Fibroblast of skin of right quadriceps (primary cell): ENCODE results near the gene GRAMD4.

Experiments
- DNase-seq: peaks from one replicate; pipeline ENCODE4 v3.0.0-alpha.2; 2013

GRAMD4 gene

DNA sequence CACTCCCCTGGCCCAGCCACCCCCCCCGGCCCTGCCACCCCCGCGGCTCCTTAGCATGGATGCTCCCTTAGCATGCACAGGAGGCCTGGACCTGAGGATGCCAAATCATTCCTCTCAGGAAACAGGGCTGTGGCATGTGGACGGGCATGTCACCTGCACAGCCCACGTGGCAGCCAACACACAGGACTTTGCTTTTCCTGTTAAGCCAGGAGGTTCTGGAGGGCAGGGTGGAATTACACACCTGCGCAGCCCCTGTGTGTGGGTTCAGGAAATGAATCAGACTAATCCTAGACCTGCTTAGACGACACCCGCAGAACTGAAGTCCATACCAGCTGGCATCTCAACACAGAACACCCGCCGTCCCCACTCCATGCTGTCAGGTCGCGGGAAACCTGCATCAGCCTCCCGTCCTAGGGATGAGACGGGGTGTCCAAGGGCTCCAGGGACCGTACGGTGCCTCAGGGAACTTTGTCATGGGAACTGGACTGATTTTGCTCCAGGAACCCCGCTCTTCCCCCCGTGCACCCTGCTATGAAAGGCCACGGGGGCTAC is 107.7 kb downstream of the GRAMD4 start:
- no peak for DNase-seq

DNA sequence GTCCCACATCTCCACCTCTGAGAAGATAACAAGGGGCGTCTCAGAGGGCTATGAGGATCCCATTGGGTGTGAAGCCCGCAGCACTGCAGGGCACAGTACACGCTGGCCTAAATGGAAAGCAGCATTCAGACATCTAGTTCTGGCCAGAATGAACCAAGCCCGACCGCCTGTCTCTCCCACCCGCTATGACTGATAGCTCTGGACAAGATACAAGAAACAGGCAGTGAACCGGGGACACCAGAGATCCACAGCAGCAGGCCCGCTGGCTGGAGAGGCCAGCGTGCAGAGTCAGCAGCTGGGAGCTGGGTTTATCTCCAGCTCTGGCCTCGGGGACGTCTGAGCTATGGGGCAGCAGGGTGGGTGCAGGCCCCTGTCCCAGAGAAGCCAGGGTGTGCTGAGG is 108.3 kb downstream of the GRAMD4 start:
- no peak for DNase-seq
